GM18499 (cell line): ENCODE data around the gene ADH4.
"Not testable (repeated sequence)": the region's sequence is repeated elsewhere in the genome, so short reads cannot be mapped to it uniquely, and the experiment has no call there.

Source experiments
- ATAC-seq: cut with Tn5 transposase; IDR thresholded peaks from one replicate; pipeline ENCODE4 v1.9.1; 2021; ENCODE audit warnings: moderate number of reproducible peaks; ENCODE audit not compliant: insufficient read depth, unreplicated experiment

The ADH4 gene

GRCh38 chr4:99144070-99144469 lies at the start of gene ADH4:
ADH4 (minus strand) TSS chr4:99144297; CDS start chr4:99144222, 75 bp downstream.
- no peak for ATAC-seq

- no peak for ATAC-seq
These were observed 46.2 kb upstream of the ADH4 start for GRCh38 chr4:99190336-99190735.

GRCh38 chr4:99189900-99190299 lies 45.8 kb upstream of the ADH4 start:
- ATAC-seq, result not testable (repeated sequence)

GRCh38 chr4:99186029-99186428 lies 41.9 kb upstream of the ADH4 start:
- no peak for ATAC-seq

- ATAC-seq, result no peak
These were observed 41.5 kb upstream of the ADH4 start for GRCh38 chr4:99185581-99185980.

GRCh38 chr4:99180382-99181070 lies 36.4 kb upstream of the ADH4 start:
- no peak for ATAC-seq

- no peak for ATAC-seq
These were observed 35.5 kb upstream of the ADH4 start for GRCh38 chr4:99179626-99180025.

- ATAC-seq, result no peak
These were observed 35.1 kb upstream of the ADH4 start for GRCh38 chr4:99179178-99179577.

- no peak for ATAC-seq
These were observed 22.4 kb upstream of the ADH4 start for GRCh38 chr4:99166544-99166943.

- ATAC-seq, result no peak
These were observed 21.9 kb upstream of the ADH4 start for GRCh38 chr4:99165978-99166377.

- ATAC-seq, result no peak
These were observed 17.4 kb upstream of the ADH4 start for GRCh38 chr4:99161373-99162099.

- ATAC-seq, result no peak
These were observed 15.6 kb upstream of the ADH4 start for GRCh38 chr4:99159699-99160098.

GRCh38 chr4:99157478-99157935 lies 13.4 kb upstream of the ADH4 start:
- no peak for ATAC-seq

GRCh38 chr4:99156992-99157391 lies 12.9 kb upstream of the ADH4 start:
- no peak for ATAC-seq

- no peak for ATAC-seq
These were observed 10.7 kb upstream of the ADH4 start for GRCh38 chr4:99154658-99155342.

- ATAC-seq, result no peak
These were observed 7.9 kb upstream of the ADH4 start for GRCh38 chr4:99151995-99152394.

- ATAC-seq, result no peak
These were observed 7.4 kb upstream of the ADH4 start for GRCh38 chr4:99151452-99151851.

GRCh38 chr4:99149426-99150019 lies 5.4 kb upstream of the ADH4 start:
- ATAC-seq, result no peak

GRCh38 chr4:99148550-99148949 lies 4.5 kb upstream of the ADH4 start:
- ATAC-seq, result no peak

- no peak for ATAC-seq
These were observed 490 bp upstream of the ADH4 start for GRCh38 chr4:99144587-99144986.

GRCh38 chr4:99136329-99136728 lies 7.8 kb downstream of the ADH4 start:
- ATAC-seq, result no peak
